Measurements from ENCODE around the gene ZNF831.

DNA sequence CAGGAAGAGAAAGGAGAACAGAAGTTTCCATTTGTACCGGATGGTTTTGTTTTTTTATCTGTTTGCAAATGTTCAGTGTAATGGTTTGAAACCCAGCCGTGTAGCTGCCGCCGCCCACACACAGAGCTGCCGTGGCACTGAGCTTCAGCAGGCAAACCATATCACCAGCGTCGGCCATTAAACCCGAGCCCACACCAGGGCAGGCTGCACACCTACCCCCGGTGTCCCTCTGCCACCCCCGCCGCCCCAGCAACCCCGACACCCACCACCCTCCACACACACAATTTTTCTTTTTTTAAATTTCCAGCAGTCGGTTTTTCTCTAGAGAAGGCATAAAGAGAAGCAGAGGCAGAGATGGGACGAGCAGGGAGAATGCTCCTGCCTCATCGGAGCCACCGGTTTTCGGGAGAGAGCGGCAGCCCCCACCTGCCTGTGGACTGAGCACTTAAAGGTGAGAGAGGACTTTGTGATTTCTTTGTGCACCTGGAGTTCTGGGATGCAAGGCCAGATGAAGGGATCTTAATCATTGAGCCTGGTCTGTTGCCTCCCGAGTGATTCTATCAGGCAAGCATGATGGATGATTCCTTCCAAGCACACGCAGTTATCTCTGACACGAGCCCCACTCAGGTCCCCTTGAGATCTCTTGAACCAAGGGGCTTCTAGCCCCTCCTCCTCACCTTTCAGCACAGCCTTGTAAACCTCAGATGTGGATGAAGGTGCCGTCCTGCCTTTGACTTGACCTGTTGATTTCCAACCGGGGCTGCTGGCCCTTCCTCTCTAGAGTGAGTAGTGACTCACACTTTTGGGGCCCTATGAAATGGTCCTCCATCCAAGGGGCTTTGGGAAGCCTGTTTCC, 17.5 kb upstream of the ZNF831 start:
- TF ChIP-seq CTCF (conservative IDR thresholded peaks at IDR 0.05 in 1 of 2, IDR thresholded peaks at IDR 0.05 in 1 of 2; ENCODE audit: extremely low read depth in 1 of 2, insufficient read depth in 1 of 2, low read depth in 1 of 2, low read length in 2 of 2) (no peak), EZH2 (IDR thresholded peaks at IDR 0.05; ENCODE audit: borderline replicate concordance, low read length) (no peak)

Measured in mammary epithelial cell (primary cell).